Chondrocyte (in vitro differentiated cells): Measurements from ENCODE around the gene SNF8. TPM values are rescaled to one million over a fixed set of nuclear protein-coding genes. Genes with fewer than 3 reads are reported as not detected.
A peak's percentile ranks its signal among the peaks of the same experiment; 100 is the strongest.

Experiments
- DNase-seq: peaks from one replicate; pipeline ENCODE4 v3.0.0; 2021; ENCODE audit warnings: mixed read lengths, low spot score
- H3K27ac Mint-ChIP-seq: one replicate; pipeline ENCODE4 v1.8.0; 2021; ENCODE audit warnings: mild to moderate bottlenecking, moderate library complexity, mixed read lengths; ENCODE audit not compliant: unreplicated experiment
- H3K27me3 Mint-ChIP-seq: 2 replicates; pipeline ENCODE4 v1.8.0; 2021; ENCODE audit warnings: low read depth, mixed read lengths
- H3K36me3 Mint-ChIP-seq: 2 replicates; pipeline ENCODE4 v1.8.0; 2021; ENCODE audit warnings: low read depth, mixed read lengths
- H3K4me1 Mint-ChIP-seq: 2 replicates; pipeline ENCODE4 v1.8.0; 2021; ENCODE audit warnings: low read depth, mild to moderate bottlenecking, mixed read lengths
- H3K4me3 Mint-ChIP-seq: one replicate; pipeline ENCODE4 v1.8.0; 2021; ENCODE audit warnings: mild to moderate bottlenecking, moderate library complexity, mixed read lengths; ENCODE audit not compliant: unreplicated experiment
- H3K9me3 Mint-ChIP-seq: 2 replicates; pipeline ENCODE4 v1.8.0; 2021; ENCODE audit warnings: low read depth, mixed read lengths
- total RNA-seq: library from RNA; stranded (reverse); gene quantifications from 3 replicates; pipeline ENCODE4 v1.2.1, GENCODE V29; 2021
- TF ChIP-seq, protein P1 (sequence below): fragments of 200-600 bp; sonication (generic); IDR thresholded peaks from 2 replicates; pipeline ENCODE4 v1.5.0; 2021; ENCODE audit warnings: antibody characterized with exemption, mild to moderate bottlenecking, moderate library complexity

SNF8 gene
- total RNA-seq, 1 donor from 2014 or later: 126 TPM

DNA sequence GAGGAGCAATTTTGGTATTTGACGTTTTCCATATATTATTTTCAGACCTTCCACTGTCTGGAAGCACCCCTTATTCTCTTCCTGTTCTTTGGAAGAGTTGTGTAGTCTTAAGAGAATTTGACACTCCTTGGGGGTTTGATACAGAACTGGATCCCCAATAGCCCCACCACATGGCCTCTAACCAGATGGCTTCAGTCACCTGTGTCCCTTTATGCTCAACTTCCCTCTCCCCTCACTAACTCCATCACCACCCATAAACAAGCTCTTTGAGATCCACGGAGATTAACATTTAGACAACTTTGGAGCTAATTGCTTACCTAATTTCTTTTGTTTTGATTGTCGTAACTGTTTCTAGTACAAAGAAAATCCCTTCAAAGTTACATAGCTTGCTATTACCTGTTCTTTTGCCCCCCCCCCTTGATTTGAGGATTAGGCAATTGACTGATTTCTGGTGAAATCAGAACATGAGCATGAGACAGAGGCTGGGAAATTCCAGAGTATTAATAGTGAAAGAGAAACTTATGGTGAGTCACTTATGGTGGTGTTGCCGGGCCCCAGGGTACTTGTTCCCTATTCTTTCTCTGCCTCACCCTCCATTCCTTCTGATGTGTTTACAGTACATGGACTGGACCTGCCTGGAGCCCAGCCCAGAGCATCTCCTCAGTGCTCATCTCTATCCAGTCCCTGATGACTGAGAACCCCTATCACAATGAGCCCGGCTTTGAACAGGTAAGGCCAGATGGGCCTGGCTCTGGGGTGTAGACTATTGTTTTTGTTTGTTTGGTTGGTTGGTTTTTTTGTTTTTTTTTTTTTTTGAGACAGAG is 29.0 kb downstream of the SNF8 start:
- peaks cover 33% of the 10 kb centered on the region for H3K36me3 Mint-ChIP-seq
- H3K4me3 Mint-ChIP-seq: peak overlapping the region; percentile 46
- H3K4me1 Mint-ChIP-seq: peaks cover 57% of the 10 kb centered on the region
- no peaks in the 10 kb centered on the region for H3K9me3 Mint-ChIP-seq
- peak overlapping the region; percentile 96 for H3K27ac Mint-ChIP-seq
- TF ChIP-seq, protein P1, sequence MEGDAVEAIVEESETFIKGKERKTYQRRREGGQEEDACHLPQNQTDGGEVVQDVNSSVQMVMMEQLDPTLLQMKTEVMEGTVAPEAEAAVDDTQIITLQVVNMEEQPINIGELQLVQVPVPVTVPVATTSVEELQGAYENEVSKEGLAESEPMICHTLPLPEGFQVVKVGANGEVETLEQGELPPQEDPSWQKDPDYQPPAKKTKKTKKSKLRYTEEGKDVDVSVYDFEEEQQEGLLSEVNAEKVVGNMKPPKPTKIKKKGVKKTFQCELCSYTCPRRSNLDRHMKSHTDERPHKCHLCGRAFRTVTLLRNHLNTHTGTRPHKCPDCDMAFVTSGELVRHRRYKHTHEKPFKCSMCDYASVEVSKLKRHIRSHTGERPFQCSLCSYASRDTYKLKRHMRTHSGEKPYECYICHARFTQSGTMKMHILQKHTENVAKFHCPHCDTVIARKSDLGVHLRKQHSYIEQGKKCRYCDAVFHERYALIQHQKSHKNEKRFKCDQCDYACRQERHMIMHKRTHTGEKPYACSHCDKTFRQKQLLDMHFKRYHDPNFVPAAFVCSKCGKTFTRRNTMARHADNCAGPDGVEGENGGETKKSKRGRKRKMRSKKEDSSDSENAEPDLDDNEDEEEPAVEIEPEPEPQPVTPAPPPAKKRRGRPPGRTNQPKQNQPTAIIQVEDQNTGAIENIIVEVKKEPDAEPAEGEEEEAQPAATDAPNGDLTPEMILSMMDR: no peak
- H3K27me3 Mint-ChIP-seq: no peaks in the 10 kb centered on the region
- no peak for DNase-seq

DNA sequence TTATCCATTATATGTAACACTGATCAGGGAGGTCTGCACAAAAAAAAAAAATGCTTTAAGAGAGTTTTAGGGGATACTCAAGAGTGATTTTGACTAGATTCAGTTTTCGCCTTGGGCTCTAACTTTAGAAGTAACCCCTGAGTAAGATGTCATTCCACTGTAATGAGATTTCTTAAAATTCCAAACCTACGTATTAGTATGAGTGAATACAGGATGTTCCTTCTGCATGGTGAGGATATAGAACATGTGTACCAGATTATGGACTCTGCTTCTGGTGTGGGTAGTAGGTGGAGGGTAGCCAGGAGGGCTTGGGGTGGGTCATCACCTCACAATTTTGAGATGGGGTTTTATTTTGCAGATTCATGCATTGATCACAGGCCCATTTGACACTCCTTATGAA is 32.2 kb downstream of the SNF8 start:
- peaks cover 81% of the 10 kb centered on the region for H3K4me1 Mint-ChIP-seq
- H3K27ac Mint-ChIP-seq: peak overlapping the region; percentile 57
- no peaks in the 10 kb centered on the region for H3K27me3 Mint-ChIP-seq
- TF ChIP-seq, protein P1: no peak
- DNase-seq: no peak
- peaks cover 23% of the 10 kb centered on the region for H3K36me3 Mint-ChIP-seq
- no peak overlapping the region for H3K4me3 Mint-ChIP-seq
- H3K9me3 Mint-ChIP-seq: no peaks in the 10 kb centered on the region

DNA sequence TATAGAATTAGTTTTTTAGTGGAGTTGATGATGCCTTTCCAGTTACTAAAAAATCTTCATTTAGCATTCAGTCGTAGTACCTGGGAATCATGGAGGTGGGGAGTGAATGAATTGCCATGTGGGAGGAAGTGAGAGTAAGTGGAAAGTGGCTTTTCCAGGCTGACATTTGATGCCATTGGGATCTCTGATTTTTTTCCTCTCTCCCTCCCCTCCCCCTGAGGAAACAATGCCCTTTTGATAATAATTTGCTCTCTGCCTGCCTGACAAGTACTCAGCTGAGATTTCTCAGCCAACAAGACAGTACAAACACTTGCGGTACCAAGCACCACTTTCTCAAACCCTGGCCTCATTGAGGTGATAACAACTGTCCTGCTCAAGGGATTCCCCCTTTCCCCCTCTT is 34.3 kb downstream of the SNF8 start:
- H3K27me3 Mint-ChIP-seq: no peaks in the 10 kb centered on the region
- H3K4me3 Mint-ChIP-seq: peak overlapping the region; percentile 90
- peak overlapping the region; percentile 81 for H3K27ac Mint-ChIP-seq
- no peaks in the 10 kb centered on the region for H3K9me3 Mint-ChIP-seq
- H3K4me1 Mint-ChIP-seq: peaks cover 70% of the 10 kb centered on the region
- peaks cover 15% of the 10 kb centered on the region for H3K36me3 Mint-ChIP-seq
- TF ChIP-seq, protein P1: no peak
- no peak for DNase-seq

DNA sequence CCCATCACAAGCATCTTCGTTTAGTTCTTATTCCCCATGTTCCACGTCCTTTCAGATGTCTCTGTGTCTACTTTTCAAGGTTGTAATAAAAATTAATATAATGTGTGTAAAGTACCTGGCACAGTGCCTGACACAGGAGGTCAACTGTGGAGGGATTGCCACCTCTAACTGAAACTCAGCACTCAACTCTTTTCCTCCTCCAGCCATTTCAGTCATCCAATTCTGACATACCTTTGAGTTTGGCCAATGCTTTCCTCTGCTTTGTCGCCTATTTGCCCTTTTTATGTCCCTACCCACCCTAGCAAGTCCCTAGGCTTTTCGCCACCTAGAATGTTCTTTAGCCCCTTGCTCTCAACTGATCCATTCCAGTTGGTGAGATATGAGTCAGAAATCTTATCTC is 34.9 kb downstream of the SNF8 start:
- peak overlapping the region; percentile 90 for H3K4me3 Mint-ChIP-seq
- peaks cover 64% of the 10 kb centered on the region for H3K4me1 Mint-ChIP-seq
- H3K36me3 Mint-ChIP-seq: peaks cover 15% of the 10 kb centered on the region
- no peaks in the 10 kb centered on the region for H3K27me3 Mint-ChIP-seq
- TF ChIP-seq, protein P1: no peak
- H3K9me3 Mint-ChIP-seq: no peaks in the 10 kb centered on the region
- H3K27ac Mint-ChIP-seq: peak overlapping the region; percentile 81
- no peak for DNase-seq

DNA sequence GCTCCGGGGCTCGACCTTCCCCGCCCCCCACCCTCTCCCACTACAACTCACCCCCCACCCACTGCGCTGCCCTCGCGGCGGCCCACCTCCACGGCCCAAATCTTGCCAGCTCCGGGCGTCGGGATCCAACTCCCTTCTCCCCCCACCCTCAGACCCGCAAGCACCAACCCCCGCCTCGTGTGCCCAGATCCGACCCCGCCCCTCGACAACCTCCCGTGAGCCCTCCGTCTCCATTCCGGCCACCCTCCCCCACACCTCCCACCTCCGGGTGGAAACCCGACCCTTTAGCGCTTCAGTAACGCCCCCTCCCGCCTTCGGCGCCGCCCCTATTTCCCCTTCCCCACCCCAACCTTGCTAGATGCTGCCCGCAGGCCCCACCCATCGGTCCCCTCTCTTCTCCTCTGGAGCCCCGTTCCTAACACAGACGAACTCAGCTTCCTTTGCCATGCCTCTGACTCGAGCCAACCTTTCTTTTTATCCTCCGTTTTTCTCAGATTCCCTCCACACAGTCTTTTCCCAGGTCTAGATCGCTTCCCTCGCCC is 35.7 kb downstream of the SNF8 start:
- peaks cover 56% of the 10 kb centered on the region for H3K4me1 Mint-ChIP-seq
- no peaks in the 10 kb centered on the region for H3K9me3 Mint-ChIP-seq
- H3K27me3 Mint-ChIP-seq: no peaks in the 10 kb centered on the region
- peak overlapping the region; percentile 90 for H3K4me3 Mint-ChIP-seq
- H3K36me3 Mint-ChIP-seq: peaks cover 9% of the 10 kb centered on the region
- peak overlapping the region; percentile 92 for H3K27ac Mint-ChIP-seq
- TF ChIP-seq, protein P1: no peak
- peak; percentile 95 for DNase-seq
